GM21447 (cell line): ENCODE results near the gene RNF187.

Experiments
- ATAC-seq: cut with Tn5 transposase; IDR thresholded peaks from one replicate; pipeline ENCODE4 v1.9.1; 2021; ENCODE audit not compliant: unreplicated experiment

The RNF187 gene

DNA sequence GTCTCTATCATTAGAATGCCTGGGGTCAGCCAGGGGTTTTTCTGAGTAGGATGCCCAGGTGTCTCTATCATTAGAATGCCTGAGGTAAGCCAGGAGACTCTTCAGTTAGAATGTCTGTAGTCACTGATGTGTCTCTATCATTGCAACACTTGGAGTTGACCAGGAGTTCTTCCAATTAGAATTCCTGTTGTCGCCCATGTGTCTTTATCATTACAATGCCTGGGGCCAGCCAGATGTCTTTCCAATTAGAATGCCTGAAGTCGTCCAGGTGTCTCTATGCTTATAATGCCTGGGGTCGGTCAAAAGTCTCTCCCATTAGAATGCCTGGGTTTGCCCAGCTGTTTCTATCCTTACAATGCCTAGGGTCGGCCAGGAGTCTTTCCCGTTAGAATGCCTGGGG, 55.8 kb downstream of the RNF187 start:
- ATAC-seq, result no peak

DNA sequence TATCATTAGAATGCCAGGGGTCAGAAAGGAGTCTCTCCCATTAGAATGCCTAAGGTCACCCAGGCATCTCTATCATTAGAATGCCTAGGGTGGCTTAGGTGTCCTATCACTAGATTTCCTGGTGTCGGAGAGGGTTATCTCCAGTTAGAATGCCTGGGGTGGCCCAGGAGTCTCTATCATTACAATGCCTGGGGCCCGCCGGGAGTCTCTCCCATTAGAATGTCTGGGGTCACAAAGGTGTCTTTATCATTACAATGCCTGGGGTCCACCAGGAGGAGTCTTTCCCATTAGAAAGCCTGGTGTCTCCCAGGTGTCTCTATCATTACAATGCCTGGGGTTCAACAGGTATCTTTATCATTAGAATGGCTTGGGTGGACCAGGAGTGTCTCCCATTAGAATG, 56.2 kb downstream of the RNF187 start:
- ATAC-seq, result no peak

DNA sequence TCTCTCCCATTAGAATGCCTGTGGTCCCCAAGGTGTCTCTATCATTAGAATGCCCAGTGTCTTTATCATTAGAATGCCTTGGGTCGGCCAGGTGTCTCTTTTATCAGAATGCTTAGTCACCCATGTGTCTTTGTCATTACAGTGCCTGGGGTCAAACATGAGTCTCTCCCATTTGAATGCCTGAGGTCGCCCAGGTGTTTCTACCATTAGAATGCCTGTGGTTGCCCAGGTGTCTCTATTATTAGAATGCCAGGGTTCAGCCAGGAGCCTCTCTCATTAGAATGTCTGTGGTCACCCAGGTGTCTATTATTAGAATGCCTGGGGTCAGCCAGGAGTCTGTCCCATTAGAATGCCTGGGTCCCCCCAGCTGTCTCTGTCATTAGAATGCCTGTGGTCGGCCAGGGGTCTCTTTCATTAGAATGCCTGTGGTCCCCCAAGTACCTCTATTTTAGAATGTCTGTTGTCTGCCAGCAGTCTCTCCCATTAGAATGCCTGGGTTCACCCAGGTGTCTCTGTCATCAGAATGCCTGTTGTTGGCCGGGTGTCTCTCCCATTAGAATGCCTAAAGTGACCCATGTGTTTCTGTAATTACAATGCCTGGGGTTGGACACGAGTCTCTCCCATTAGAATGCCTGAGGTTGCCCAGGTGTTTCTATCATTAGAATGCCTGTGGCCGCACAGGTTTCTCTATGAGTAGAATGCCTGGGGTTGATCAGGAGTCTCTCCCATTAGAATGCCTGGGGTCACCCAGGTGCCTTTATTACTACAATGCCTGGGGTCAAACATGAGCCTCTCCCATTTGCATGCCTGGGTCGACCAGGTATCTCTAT, 57.1 kb downstream of the RNF187 start:
- no peak for ATAC-seq

DNA sequence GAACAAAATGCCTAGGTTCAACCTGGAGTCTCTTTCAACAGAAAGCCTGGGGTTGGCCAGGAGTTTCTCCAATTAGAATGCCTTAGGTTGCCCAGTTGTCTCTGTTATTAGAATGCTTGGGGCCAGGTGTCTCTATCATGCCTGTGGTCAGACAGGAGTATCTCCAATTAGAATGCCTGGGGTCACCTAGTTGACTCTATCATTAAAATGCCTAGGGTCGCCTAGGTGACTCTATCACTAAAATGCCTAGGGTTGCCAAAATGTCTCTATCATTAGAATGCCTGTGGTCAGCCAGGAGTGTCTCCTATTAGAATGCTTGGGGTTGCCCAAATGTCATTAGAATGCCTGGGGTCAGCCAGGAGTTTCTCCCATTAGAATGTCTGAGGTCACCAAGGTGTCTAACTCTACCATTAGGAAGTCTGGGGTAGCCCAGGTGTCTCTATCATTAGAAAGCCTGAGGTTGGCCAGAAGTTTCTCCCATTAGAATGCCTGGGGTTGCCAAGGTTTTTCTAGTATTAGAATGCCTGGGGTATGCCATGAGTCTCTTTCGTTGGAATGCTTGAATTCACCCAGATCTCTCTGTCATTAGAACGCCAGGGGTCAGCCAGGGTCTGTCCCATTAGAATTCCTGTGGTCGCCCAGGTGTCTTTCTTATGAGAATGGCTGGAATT, 57.9 kb downstream of the RNF187 start:
- ATAC-seq, result no peak
